ENCODE measurements around the gene RAB40B. TPM values are rescaled to one million over a fixed set of nuclear protein-coding genes. Genes with fewer than 3 reads are reported as not detected.

RAB40B gene
- total and polyA plus RNA-seq, 2 of the 13 experiments (the other 11 are each of a cell fraction or from before 2014, with no cell fraction given): 6.2 to 6.5 TPM

DNA sequence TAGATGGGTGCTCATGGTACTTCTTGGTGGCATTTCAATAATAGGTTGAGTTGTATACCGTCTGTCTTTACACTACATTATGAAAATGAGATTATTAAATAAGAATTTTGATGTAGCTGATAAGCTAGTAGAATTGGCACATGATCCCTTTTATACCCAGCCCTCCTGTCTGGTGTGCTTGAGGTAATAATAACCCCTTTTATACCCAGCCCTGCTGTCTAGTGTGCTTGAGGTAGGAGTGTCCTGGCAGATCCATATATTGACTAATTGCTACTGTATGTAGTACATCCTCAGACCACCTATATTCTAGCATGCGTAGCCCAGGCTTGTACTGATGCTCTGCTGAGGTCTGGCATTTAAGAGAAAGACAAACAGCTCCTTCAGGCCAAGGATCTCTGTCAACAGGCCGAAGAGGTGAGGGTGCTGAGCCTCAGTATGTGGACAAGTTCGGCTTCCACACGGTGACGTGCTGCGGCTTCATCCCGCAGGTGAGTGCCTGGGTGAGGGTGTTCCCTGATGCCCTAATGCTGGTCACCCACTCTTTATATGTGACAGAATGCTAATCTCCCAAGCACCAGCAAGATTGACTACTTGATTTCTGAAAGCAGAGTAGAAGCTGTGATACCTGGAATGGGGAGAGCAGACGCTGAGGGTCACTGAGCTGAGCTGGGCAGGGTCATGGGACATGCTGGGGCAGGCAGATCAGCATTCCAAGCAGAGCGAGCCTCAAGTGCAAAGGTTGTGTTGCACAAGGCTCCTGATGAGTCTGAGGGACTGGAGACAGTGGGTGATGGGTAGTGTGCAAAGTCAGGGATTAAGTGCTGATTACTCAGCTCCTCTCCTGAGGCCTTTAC lies 42.6 kb upstream of the RAB40B start (continued):
- TF ChIP-seq, protein P1, sequence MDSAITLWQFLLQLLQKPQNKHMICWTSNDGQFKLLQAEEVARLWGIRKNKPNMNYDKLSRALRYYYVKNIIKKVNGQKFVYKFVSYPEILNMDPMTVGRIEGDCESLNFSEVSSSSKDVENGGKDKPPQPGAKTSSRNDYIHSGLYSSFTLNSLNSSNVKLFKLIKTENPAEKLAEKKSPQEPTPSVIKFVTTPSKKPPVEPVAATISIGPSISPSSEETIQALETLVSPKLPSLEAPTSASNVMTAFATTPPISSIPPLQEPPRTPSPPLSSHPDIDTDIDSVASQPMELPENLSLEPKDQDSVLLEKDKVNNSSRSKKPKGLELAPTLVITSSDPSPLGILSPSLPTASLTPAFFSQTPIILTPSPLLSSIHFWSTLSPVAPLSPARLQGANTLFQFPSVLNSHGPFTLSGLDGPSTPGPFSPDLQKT (CRISPR knock-in tag; IDR thresholded peaks at IDR 0.05; ENCODE audit: borderline replicate concordance): no peak
- TF ChIP-seq TERF1 (CRISPR knock-in tag; IDR thresholded peaks at IDR 0.05) (no peak), ZNF263 (CRISPR knock-in tag; IDR thresholded peaks at IDR 0.05) (0 out of 2 replicates have a peak, but pooled peaks have one; percentile 23), THYN1 (CRISPR knock-in tag; IDR thresholded peaks at IDR 0.05; ENCODE audit: borderline replicate concordance, low read depth) (no peak), SRF (IDR thresholded peaks at IDR 0.05; ENCODE audit: low read depth, low read length) (no peak), ZFP36L1 (CRISPR knock-in tag; IDR thresholded peaks at IDR 0.05) (no peak), ZNF766 (CRISPR knock-in tag; IDR thresholded peaks at IDR 0.05; ENCODE audit: borderline replicate concordance) (no peak), NR2F1 (CRISPR knock-in tag; IDR thresholded peaks at IDR 0.05) (peak; percentile 83 to 93), FOSL1 (CRISPR knock-in tag; IDR thresholded peaks at IDR 0.05; ENCODE audit: borderline replicate concordance) (no peak), BCL6 (CRISPR knock-in tag; IDR thresholded peaks at IDR 0.05) (peak; percentile 84), PHF8 (CRISPR knock-in tag; IDR thresholded peaks at IDR 0.05) (no peak), ARNT (IDR thresholded peaks at IDR 0.05) (no peak), ZMYM2 (CRISPR knock-in tag; IDR thresholded peaks at IDR 0.05) (peak; percentile 90; the same call in 1 of the 2 replicates), ZNF792 (CRISPR knock-in tag; IDR thresholded peaks at IDR 0.05) (peak; percentile 90)
- TF ChIP-seq, protein P2, sequence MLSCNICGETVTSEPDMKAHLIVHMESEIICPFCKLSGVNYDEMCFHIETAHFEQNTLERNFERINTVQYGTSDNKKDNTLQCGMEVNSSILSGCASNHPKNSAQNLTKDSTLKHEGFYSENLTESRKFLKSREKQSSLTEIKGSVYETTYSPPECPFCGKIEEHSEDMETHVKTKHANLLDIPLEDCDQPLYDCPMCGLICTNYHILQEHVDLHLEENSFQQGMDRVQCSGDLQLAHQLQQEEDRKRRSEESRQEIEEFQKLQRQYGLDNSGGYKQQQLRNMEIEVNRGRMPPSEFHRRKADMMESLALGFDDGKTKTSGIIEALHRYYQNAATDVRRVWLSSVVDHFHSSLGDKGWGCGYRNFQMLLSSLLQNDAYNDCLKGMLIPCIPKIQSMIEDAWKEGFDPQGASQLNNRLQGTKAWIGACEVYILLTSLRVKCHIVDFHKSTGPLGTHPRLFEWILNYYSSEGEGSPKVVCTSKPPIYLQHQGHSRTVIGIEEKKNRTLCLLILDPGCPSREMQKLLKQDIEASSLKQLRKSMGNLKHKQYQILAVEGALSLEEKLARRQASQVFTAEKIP (CRISPR knock-in tag; IDR thresholded peaks at IDR 0.05; ENCODE audit: borderline replicate concordance): no peak
- TF ChIP-seq, protein P3, sequence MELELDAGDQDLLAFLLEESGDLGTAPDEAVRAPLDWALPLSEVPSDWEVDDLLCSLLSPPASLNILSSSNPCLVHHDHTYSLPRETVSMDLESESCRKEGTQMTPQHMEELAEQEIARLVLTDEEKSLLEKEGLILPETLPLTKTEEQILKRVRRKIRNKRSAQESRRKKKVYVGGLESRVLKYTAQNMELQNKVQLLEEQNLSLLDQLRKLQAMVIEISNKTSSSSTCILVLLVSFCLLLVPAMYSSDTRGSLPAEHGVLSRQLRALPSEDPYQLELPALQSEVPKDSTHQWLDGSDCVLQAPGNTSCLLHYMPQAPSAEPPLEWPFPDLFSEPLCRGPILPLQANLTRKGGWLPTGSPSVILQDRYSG (CRISPR knock-in tag; IDR thresholded peaks at IDR 0.05): no peak
- TF ChIP-seq, protein P4, sequence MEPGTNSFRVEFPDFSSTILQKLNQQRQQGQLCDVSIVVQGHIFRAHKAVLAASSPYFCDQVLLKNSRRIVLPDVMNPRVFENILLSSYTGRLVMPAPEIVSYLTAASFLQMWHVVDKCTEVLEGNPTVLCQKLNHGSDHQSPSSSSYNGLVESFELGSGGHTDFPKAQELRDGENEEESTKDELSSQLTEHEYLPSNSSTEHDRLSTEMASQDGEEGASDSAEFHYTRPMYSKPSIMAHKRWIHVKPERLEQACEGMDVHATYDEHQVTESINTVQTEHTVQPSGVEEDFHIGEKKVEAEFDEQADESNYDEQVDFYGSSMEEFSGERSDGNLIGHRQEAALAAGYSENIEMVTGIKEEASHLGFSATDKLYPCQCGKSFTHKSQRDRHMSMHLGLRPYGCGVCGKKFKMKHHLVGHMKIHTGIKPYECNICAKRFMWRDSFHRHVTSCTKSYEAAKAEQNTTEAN (CRISPR knock-in tag; conservative IDR thresholded peaks at IDR 0.05): peak; percentile 85
- TF ChIP-seq, protein P5, sequence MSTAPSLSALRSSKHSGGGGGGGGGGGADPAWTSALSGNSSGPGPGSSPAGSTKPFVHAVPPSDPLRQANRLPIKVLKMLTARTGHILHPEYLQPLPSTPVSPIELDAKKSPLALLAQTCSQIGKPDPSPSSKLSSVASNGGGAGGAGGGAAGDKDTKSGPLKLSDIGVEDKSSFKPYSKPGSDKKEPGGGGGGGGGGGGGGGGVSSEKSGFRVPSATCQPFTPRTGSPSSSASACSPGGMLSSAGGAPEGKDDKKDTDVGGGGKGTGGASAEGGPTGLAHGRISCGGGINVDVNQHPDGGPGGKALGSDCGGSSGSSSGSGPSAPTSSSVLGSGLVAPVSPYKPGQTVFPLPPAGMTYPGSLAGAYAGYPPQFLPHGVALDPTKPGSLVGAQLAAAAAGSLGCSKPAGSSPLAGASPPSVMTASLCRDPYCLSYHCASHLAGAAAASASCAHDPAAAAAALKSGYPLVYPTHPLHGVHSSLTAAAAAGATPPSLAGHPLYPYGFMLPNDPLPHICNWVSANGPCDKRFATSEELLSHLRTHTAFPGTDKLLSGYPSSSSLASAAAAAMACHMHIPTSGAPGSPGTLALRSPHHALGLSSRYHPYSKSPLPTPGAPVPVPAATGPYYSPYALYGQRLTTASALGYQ (CRISPR knock-in tag; IDR thresholded peaks at IDR 0.05): peak; percentile 59; the same call in 1 of the 2 replicates
- TF ChIP-seq, protein P6, sequence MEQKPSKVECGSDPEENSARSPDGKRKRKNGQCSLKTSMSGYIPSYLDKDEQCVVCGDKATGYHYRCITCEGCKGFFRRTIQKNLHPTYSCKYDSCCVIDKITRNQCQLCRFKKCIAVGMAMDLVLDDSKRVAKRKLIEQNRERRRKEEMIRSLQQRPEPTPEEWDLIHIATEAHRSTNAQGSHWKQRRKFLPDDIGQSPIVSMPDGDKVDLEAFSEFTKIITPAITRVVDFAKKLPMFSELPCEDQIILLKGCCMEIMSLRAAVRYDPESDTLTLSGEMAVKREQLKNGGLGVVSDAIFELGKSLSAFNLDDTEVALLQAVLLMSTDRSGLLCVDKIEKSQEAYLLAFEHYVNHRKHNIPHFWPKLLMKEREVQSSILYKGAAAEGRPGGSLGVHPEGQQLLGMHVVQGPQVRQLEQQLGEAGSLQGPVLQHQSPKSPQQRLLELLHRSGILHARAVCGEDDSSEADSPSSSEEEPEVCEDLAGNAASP (CRISPR knock-in tag; IDR thresholded peaks at IDR 0.05; ENCODE audit: borderline replicate concordance): peak; percentile 90
